Activated CD4-positive, alpha-beta T cell treated with anti-CD3 and anti-CD28 coated beads, Interleukin-2, amount 50 U/mL, for 16 hours (primary cell): ENCODE results near the gene PMFBP1.
A peak's percentile ranks its signal among the peaks of the same experiment; 100 is the strongest.
"Not testable (repeated sequence)": the region's sequence is repeated elsewhere in the genome, so short reads cannot be mapped to it uniquely, and the experiment has no call there.

Experiments used
- DNase-seq: peaks from one replicate; pipeline ENCODE4 v3.0.0-alpha.2; 2020

The PMFBP1 gene

GRCh38 chr16:72104905-72105304 lies 67.0 kb downstream of the PMFBP1 start:
- DNase-seq = no peak

- no peak for DNase-seq
Measured at GRCh38 chr16:72101195-72101594, 70.8 kb downstream of the PMFBP1 start.

GRCh38 chr16:72099377-72099818 lies 72.6 kb downstream of the PMFBP1 start:
- DNase-seq = peak; percentile 66

- no peak for DNase-seq
Measured at GRCh38 chr16:72098936-72099335, 73.0 kb downstream of the PMFBP1 start.

- DNase-seq = no peak
Measured at GRCh38 chr16:72094266-72094610, 77.7 kb downstream of the PMFBP1 start.

- peak; percentile 98 for DNase-seq
Measured at GRCh38 chr16:72093448-72094265, 78.3 kb downstream of the PMFBP1 start, which contains the start of the genes DHX38 and TXNL4B. Gene DHX38, plus strand, starts transcription at chr16:72093847. Its CDS starts 2,311 bp downstream, at chr16:72096158. Gene TXNL4B, minus strand, starts transcription at chr16:72093620. Its CDS starts 2,871 bp downstream, at chr16:72090749.

GRCh38 chr16:72092832-72093447 lies 79.0 kb downstream of the PMFBP1 start:
- peak; percentile 10 for DNase-seq

- DNase-seq = no peak
Measured at GRCh38 chr16:72091217-72091616, 80.7 kb downstream of the PMFBP1 start.

- no peak for DNase-seq
Measured at GRCh38 chr16:72085002-72085401, 87.0 kb downstream of the PMFBP1 start.

- no peak for DNase-seq
Measured at GRCh38 chr16:72084445-72084844, 87.5 kb downstream of the PMFBP1 start.

- no peak for DNase-seq
Measured at GRCh38 chr16:72083778-72084404, 88.1 kb downstream of the PMFBP1 start.

- not testable (repeated sequence) for DNase-seq
Measured at GRCh38 chr16:72076991-72077706, 94.8 kb downstream of the PMFBP1 start.

GRCh38 chr16:72075067-72075466 lies 96.9 kb downstream of the PMFBP1 start:
- DNase-seq = not testable (repeated sequence)

- no peak for DNase-seq
Measured at GRCh38 chr16:72073560-72074230, 98.3 kb downstream of the PMFBP1 start.

GRCh38 chr16:72072514-72073342 lies 99.2 kb downstream of the PMFBP1 start:
- DNase-seq = no peak
